Right ventricle myocardium inferior (tissue), 1 donor: ENCODE results near the gene NOL7. TPM values are rescaled to one million over a fixed set of nuclear protein-coding genes. Genes with fewer than 3 reads are reported as not detected.

Experiments
- ATAC-seq: fragments of 200-7000 bp; cut with Tn5 transposase; one replicate; pipeline ENCODE4 v1.9.1; 2020; ENCODE audit warnings: mild to moderate bottlenecking, moderate library complexity
- DNase-seq: peaks from one replicate; pipeline ENCODE4 v3.0.0; 2021; ENCODE audit errors: missing footprints
- intact Hi-C: fragments of 100-400 bp; cut with DNase I; formaldehyde crosslinking; loops from one replicate; pipeline ENCODE4 v1.11.0; 2022
- total RNA-seq: library from RNA; stranded (reverse); fragmentation: NEBNext Ultra II Directional; extraction: Animal tissue kit (Norgen Biotek cat#: 25700); gene quantifications from one replicate; pipeline ENCODE4 v1.2.1, GENCODE V29; 2021
- donor health status: DM: no; HTN: yes; CAD: no; lungs with severe emphysema.

The NOL7 gene
- total RNA-seq, 1 donor from 2014 or later: 50.7 TPM

- ATAC-seq (no peak), DNase-seq (no peak)
- intact Hi-C loops: no loop called here
Observed at GRCh38 chr6:13590574-13591153, 24.5 kb upstream of the NOL7 start.

GRCh38 chr6:13591205-13591921, 23.8 kb upstream of the NOL7 start:
- ATAC-seq (no peak), DNase-seq (no peak)
- intact Hi-C loops: no loop called here

- intact Hi-C loops: no loop called here
- no peak for ATAC-seq
- DNase-seq: no peak
Observed at GRCh38 chr6:13593103-13593502, 22.0 kb upstream of the NOL7 start.

- no peak for DNase-seq
- intact Hi-C loops: no loop called here
Observed at GRCh38 chr6:13593720-13594119, 21.4 kb upstream of the NOL7 start.

GRCh38 chr6:13597073-13597472, 18.1 kb upstream of the NOL7 start:
- intact Hi-C loops: no loop called here
- ATAC-seq: no peak
- DNase-seq: no peak

More at GRCh38 chr6:13593720-13594119, 21.4 kb upstream of the NOL7 start:
- no peak for ATAC-seq

- no peak for DNase-seq
- no peak for ATAC-seq
- intact Hi-C loops: no loop called here
Observed at GRCh38 chr6:13600036-13600435, 15.1 kb upstream of the NOL7 start.

- DNase-seq (no peak), ATAC-seq (no peak)
- intact Hi-C loops: no loop called here
Observed at GRCh38 chr6:13604135-13604534, 11.0 kb upstream of the NOL7 start.

- intact Hi-C loops: no loop called here
- ATAC-seq: no peak
Observed at GRCh38 chr6:13604546-13605416, 10.4 kb upstream of the NOL7 start.

GRCh38 chr6:13605634-13606033, 9.5 kb upstream of the NOL7 start:
- intact Hi-C loops: no loop called here
- no peak for ATAC-seq
- no peak for DNase-seq

More at GRCh38 chr6:13604546-13605416, 10.4 kb upstream of the NOL7 start:
- no peak for DNase-seq

GRCh38 chr6:13611715-13612114, 3.4 kb upstream of the NOL7 start:
- intact Hi-C loops: loop anchor here (5.0 kb wide), 2 partner anchors 34 to 284 kb away; partner anchors contain the start of gene TBC1D7
- ATAC-seq: no peak
- no peak for DNase-seq

- intact Hi-C loops: loop anchor here (5.0 kb wide), 2 partner anchors 36 to 286 kb away; partner anchors contain the start of gene TBC1D7
- no peak for ATAC-seq
- DNase-seq: no peak
Observed at GRCh38 chr6:13613029-13613594, 2.0 kb upstream of the NOL7 start.

GRCh38 chr6:13614126-13614925, 809 bp upstream of the NOL7 start:
- peak; percentile 20 for ATAC-seq
- peak; percentile 81 for DNase-seq
- intact Hi-C loops: loop anchor here (5.0 kb wide), 2 partner anchors 37 to 287 kb away; partner anchors contain the start of gene TBC1D7

GRCh38 chr6:13615792-13616120, 621 bp downstream of the NOL7 start:
- intact Hi-C loops: loop anchor here (1.0 to 5.0 kb wide), 2 partner anchors 97 to 147 kb away; no protein-coding TSS in a partner anchor
- DNase-seq: peak; percentile 73
- ATAC-seq: peak; percentile 47

- intact Hi-C loops: loop anchor here (5.0 kb wide), 1 partner anchor 145 kb away; no protein-coding TSS in a partner anchor
- DNase-seq: no peak
- ATAC-seq: no peak
Observed at GRCh38 chr6:13617066-13617465, 1.9 kb downstream of the NOL7 start.

- ATAC-seq (no peak), DNase-seq (no peak)
- intact Hi-C loops: no loop called here
Observed at GRCh38 chr6:13624871-13625288, 9.7 kb downstream of the NOL7 start.

- intact Hi-C loops: no loop called here
- ATAC-seq (no peak), DNase-seq (no peak)
Observed at GRCh38 chr6:13629459-13630116, 14.5 kb downstream of the NOL7 start.

GRCh38 chr6:13630499-13630898, 15.4 kb downstream of the NOL7 start:
- ATAC-seq: no peak
- intact Hi-C loops: no loop called here
- DNase-seq: no peak

- DNase-seq (no peak), ATAC-seq (no peak)
- intact Hi-C loops: no loop called here
Observed at GRCh38 chr6:13633343-13633742, 18.2 kb downstream of the NOL7 start.
